Gastroesophageal sphincter (tissue), 4 donors: ENCODE data around the gene MOV10L1. TPM values are rescaled to one million over a fixed set of nuclear protein-coding genes. Genes with fewer than 3 reads are reported as not detected.

Experiments used
- ATAC-seq: fragments of 150-250 bp; one replicate; pipeline ENCODE4 v1.9.1; 2016; ENCODE audit warnings: mild to moderate bottlenecking, moderate library complexity
- H3K27ac ChIP-seq, 4 donors: fragments of 200-600 bp; sonication (generic) in 3 of 4; 1 replicate in 3 of 4; 2 replicates in 1 of 4; pipeline ENCODE4 v1.5.1; 2016 to 2019
- H3K27me3 ChIP-seq: fragments of 200-600 bp; sonication (generic); one replicate; pipeline ENCODE4 v1.5.1; 2019
- H3K36me3 ChIP-seq, 2 donors: fragments of 200-600 bp; sonication (generic); one replicate each; pipeline ENCODE4 v1.5.1; 2019; ENCODE audit warnings: control low read depth in 1 of 2
- H3K4me1 ChIP-seq, 3 donors: fragments of 200-600 bp; sonication (generic); 1 replicate in 2 of 3; 2 replicates in 1 of 3; pipeline ENCODE4 v1.5.1; 2016 to 2019; ENCODE audit warnings: control low read depth in 2 of 3
- H3K4me3 ChIP-seq, 2 donors: fragments of 200-600 bp; sonication (generic); one replicate each; pipeline ENCODE4 v1.5.1; 2019; ENCODE audit warnings: mild to moderate bottlenecking in 1 of 2, moderate library complexity in 1 of 2
- H3K9me3 ChIP-seq, 3 donors: fragments of 200-600 bp; sonication (generic); one replicate each; pipeline ENCODE4 v1.5.1; 2017 to 2019; ENCODE audit warnings: control low read depth in 2 of 3
- CTCF ChIP-seq, 4 experiments: fragments of 200-600 bp in 2 of 4; fragments of 450-650 bp in 2 of 4; sonication (generic) in 1 of 4; IDR thresholded peaks; one replicate each; pipeline ENCODE4 v1.5.1; 2017 to 2019; ENCODE audit warnings: antibody characterized with exemption in 4 of 4, mild to moderate bottlenecking in 2 of 4, moderate library complexity in 2 of 4
- EP300 ChIP-seq: sonication (generic); formaldehyde crosslinking; IDR thresholded peaks from one replicate; pipeline ENCODE4 v1.6.1; 2017; ENCODE audit warnings: antibody characterized with exemption, mild to moderate bottlenecking
- POLR2A ChIP-seq, 2 donors: fragments of 450-650 bp; IDR thresholded peaks; one replicate each; pipeline ENCODE4 v1.6.1; 2017; ENCODE audit warnings: antibody characterized with exemption in 2 of 2, mild to moderate bottlenecking in 2 of 2, moderate library complexity in 1 of 2
- POLR2AphosphoS5 ChIP-seq: sonication (generic); formaldehyde crosslinking; IDR thresholded peaks from one replicate; pipeline ENCODE4 v1.6.1; 2017; ENCODE audit warnings: antibody characterized with exemption
- WGBS, 2 donors: methylation state at CpG; one replicate each; pipeline ENCODE4 v1.1.5; 2018; ENCODE audit warnings: low coverage in 1 of 2; 5-methylcytosine and 5-hydroxymethylcytosine counted together
- total RNA-seq, 4 donors: library from RNA; depleted of rRNA; stranded (reverse); fragments of >200 nt; gene quantifications; one replicate each; pipeline ENCODE4 v1.1.0, GENCODE V29; 2016

MOV10L1 gene
- total RNA-seq, 4 donors from 2014 or later: 0.78 TPM; not detected in 3

- no peak overlapping the region for H3K4me3 ChIP-seq
- no peaks in the 10 kb centered on the region for H3K36me3 ChIP-seq
- no peaks in the 10 kb centered on the region for H3K4me1 ChIP-seq
- WGBS, 2 donors: 71 to 84% methylated on average over 9 of the region's 9 CpGs
- H3K9me3 ChIP-seq: no peaks in the 10 kb centered on the region
- ATAC-seq: no peak
- TF ChIP-seq CTCF (IDR thresholded peaks at IDR 0.05) (no peak), POLR2A (IDR thresholded peaks at IDR 0.05) (no peak), EP300 (no peak), POLR2AphosphoS5 (no peak)
- peaks cover 18% of the 10 kb centered on the region for H3K27me3 ChIP-seq
- H3K27ac ChIP-seq: no peak overlapping the region
Measured at GRCh38 chr22:50138988-50139387, 49.2 kb downstream of the MOV10L1 start.

GRCh38 chr22:50139843-50140415, 50.1 kb downstream of the MOV10L1 start:
- Histone ChIP-seq H3K27me3 (peaks cover 18% of the 10 kb centered on the region), H3K4me1 (no peaks in the 10 kb centered on the region), H3K9me3 (no peaks in the 10 kb centered on the region), H3K27ac (no peak overlapping the region), H3K36me3 (no peaks in the 10 kb centered on the region), H3K4me3 (no peak overlapping the region)
- ATAC-seq: no peak
- TF ChIP-seq POLR2A (IDR thresholded peaks at IDR 0.05): no peak
- TF ChIP-seq CTCF (IDR thresholded peaks at IDR 0.05): no peak
- WGBS, 2 donors: 76 to 85% methylated on average over 13 to 14 of the region's 15 CpGs

- H3K36me3 ChIP-seq: no peaks in the 10 kb centered on the region
Measured at GRCh38 chr22:50140615-50141014, 50.8 kb downstream of the MOV10L1 start.

GRCh38 chr22:50141462-50141861, 51.7 kb downstream of the MOV10L1 start:
- Histone ChIP-seq H3K27me3 (peaks cover 29% of the 10 kb centered on the region), H3K27ac (no peak overlapping the region), H3K4me1 (peaks cover 0 to 1% (median 0%) of the 10 kb centered on the region in 3 donors), H3K9me3 (no peaks in the 10 kb centered on the region), H3K36me3 (no peaks in the 10 kb centered on the region), H3K4me3 (no peak overlapping the region)
- 60 to 92% methylated on average over 2 to 3 of the region's 6 CpGs for WGBS, 2 donors
- TF ChIP-seq CTCF (IDR thresholded peaks at IDR 0.05): no peak
- TF ChIP-seq POLR2A (IDR thresholded peaks at IDR 0.05): no peak
- TF ChIP-seq EP300: no peak
- no peak for TF ChIP-seq POLR2AphosphoS5
- ATAC-seq: no peak

More at GRCh38 chr22:50140615-50141014, 50.8 kb downstream of the MOV10L1 start:
- peaks cover 21% of the 10 kb centered on the region for H3K27me3 ChIP-seq
- no peak overlapping the region for H3K27ac ChIP-seq
- no peaks in the 10 kb centered on the region for H3K9me3 ChIP-seq
- no peak for ATAC-seq
- TF ChIP-seq POLR2A (IDR thresholded peaks at IDR 0.05): no peak
- no peak for TF ChIP-seq EP300
- no peak for TF ChIP-seq CTCF (IDR thresholded peaks at IDR 0.05)
- no peak for TF ChIP-seq POLR2AphosphoS5
- no peaks in the 10 kb centered on the region for H3K4me1 ChIP-seq
- 57 to 66% methylated on average over 2 to 3 of the region's 3 CpGs for whole genome bisulfite sequencing, 2 donors
- H3K4me3 ChIP-seq: no peak overlapping the region

- Histone ChIP-seq H3K4me1 (peaks cover 0 to 4% (median 0%) of the 10 kb centered on the region in 3 donors), H3K36me3 (no peaks in the 10 kb centered on the region), H3K27ac (no peak overlapping the region), H3K4me3 (no peak overlapping the region), H3K9me3 (no peaks in the 10 kb centered on the region), H3K27me3 (peaks cover 29% of the 10 kb centered on the region)
- no peak for ATAC-seq
- 35 to 36% methylated on average over 10 to 11 of the region's 11 CpGs for WGBS, 2 donors
- no peak for TF ChIP-seq POLR2A (IDR thresholded peaks at IDR 0.05)
- TF ChIP-seq CTCF (IDR thresholded peaks at IDR 0.05): no peak
- no peak for TF ChIP-seq EP300
- no peak for TF ChIP-seq POLR2AphosphoS5
Measured at GRCh38 chr22:50141891-50142363, 52.1 kb downstream of the MOV10L1 start.
